Parathyroid adenoma (tissue), 2 donors: ENCODE data around the gene PNPO.

Experiments
- H2AFZ ChIP-seq: fragments of 300-600 bp; sonication (generic); one replicate; pipeline ENCODE4 v1.7.0; 2017; ENCODE audit warnings: antibody characterized with exemption, mild to moderate bottlenecking
- H3K27ac ChIP-seq: fragments of 300-600 bp; sonication (generic); one replicate; pipeline ENCODE4 v1.7.0; 2017
- H3K27me3 ChIP-seq: fragments of 300-600 bp; sonication (generic); one replicate; pipeline ENCODE4 v1.7.0; 2017; ENCODE audit warnings: low read length; ENCODE audit not compliant: control insufficient read depth, insufficient read depth
- H3K36me3 ChIP-seq: fragments of 300-600 bp; sonication (generic); one replicate; pipeline ENCODE4 v1.7.0; 2017; ENCODE audit warnings: low read length; ENCODE audit not compliant: control insufficient read depth, insufficient read depth
- H3K4me1 ChIP-seq: fragments of 300-600 bp; sonication (generic); one replicate; pipeline ENCODE4 v1.7.0; 2017; ENCODE audit warnings: control low read depth
- H3K4me2 ChIP-seq: fragments of 300-600 bp; sonication (generic); one replicate; pipeline ENCODE4 v1.7.0; 2017; ENCODE audit warnings: low read length
- H3K4me3 ChIP-seq: fragments of 300-600 bp; sonication (generic); one replicate; pipeline ENCODE4 v1.7.0; 2017; ENCODE audit warnings: low read depth, low read length
- H3K79me2 ChIP-seq: fragments of 300-600 bp; sonication (generic); one replicate; pipeline ENCODE4 v1.7.0; 2017; ENCODE audit warnings: control low read depth
- H3K9ac ChIP-seq: fragments of 300-600 bp; sonication (generic); one replicate; pipeline ENCODE4 v1.7.0; 2017; ENCODE audit warnings: mild to moderate bottlenecking
- H3K9me3 ChIP-seq: fragments of 300-600 bp; sonication (generic); one replicate; pipeline ENCODE4 v1.7.0; 2017; ENCODE audit warnings: low read length; ENCODE audit not compliant: control insufficient read depth
- TF ChIP-seq, protein P1 (sequence below): fragments of 300-600 bp; sonication (generic); IDR thresholded peaks from one replicate; pipeline ENCODE4 v1.7.0; 2017; ENCODE audit warnings: antibody characterized with exemption, mild to moderate bottlenecking
- donor health status: primary hyperparathyroidism.

PNPO gene

DNA sequence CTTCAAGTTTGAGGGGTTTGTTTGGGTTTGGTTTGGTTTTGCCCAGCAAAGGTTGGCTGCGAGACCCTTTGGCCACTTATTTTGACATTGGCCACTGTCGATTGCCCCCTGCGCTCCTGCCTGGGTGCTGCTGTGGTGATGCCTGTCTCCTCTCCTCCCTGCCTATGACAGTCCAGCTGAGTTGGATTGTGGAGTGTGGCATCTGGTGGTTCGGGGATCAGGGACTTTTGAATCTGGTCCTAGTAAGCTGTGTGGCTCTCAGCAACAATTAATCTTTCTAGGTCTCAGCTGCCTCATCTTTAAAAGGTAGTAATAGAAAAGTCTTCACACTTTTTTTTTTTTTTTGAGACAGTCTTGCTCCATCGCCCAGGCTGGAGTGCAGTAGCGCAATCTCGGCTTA is 56.7 kb downstream of the PNPO start:
- Histone ChIP-seq H3K36me3 (no peaks in the 10 kb centered on the region), H3K79me2 (no peaks in the 10 kb centered on the region), H3K4me3 (no peak overlapping the region), H3K27me3 (no peaks in the 10 kb centered on the region), H3K9me3 (no peaks in the 10 kb centered on the region), H3K4me2 (no peak overlapping the region), H3K27ac (no peak overlapping the region), H3K4me1 (peaks cover 9% of the 10 kb centered on the region), H2AFZ (no peak overlapping the region), H3K9ac (no peak overlapping the region)
- TF ChIP-seq, protein P1, sequence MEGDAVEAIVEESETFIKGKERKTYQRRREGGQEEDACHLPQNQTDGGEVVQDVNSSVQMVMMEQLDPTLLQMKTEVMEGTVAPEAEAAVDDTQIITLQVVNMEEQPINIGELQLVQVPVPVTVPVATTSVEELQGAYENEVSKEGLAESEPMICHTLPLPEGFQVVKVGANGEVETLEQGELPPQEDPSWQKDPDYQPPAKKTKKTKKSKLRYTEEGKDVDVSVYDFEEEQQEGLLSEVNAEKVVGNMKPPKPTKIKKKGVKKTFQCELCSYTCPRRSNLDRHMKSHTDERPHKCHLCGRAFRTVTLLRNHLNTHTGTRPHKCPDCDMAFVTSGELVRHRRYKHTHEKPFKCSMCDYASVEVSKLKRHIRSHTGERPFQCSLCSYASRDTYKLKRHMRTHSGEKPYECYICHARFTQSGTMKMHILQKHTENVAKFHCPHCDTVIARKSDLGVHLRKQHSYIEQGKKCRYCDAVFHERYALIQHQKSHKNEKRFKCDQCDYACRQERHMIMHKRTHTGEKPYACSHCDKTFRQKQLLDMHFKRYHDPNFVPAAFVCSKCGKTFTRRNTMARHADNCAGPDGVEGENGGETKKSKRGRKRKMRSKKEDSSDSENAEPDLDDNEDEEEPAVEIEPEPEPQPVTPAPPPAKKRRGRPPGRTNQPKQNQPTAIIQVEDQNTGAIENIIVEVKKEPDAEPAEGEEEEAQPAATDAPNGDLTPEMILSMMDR, result no peak
